Caco-2 (cell line): Measurements from ENCODE around the gene PIWIL1. TPM values are rescaled to one million over a fixed set of nuclear protein-coding genes. Genes with fewer than 3 reads are reported as not detected.
A peak's percentile ranks its signal among the peaks of the same experiment; 100 is the strongest.

ENCODE experiments used
- BruUV-seq: library from RNA; stranded (reverse); fragments of 400-500 nt; replicated peaks from 2 replicates; lab custom pipeline; 2021; lab: Mats Ljungman, UMichigan
- CTCF ChIA-PET: fragments of 300-600 bp; sonication (Branson Sonifier 250); formaldehyde crosslinking; loops from one replicate; lab custom pipeline; 2022; ENCODE audit warnings: antibody characterized with exemption; lab: Charles Lee
- POLR2A ChIA-PET: fragments of 300-600 bp; sonication (Branson Sonifier 250); formaldehyde crosslinking; loops from one replicate; lab custom pipeline; 2022; ENCODE audit warnings: antibody characterized with exemption; lab: Charles Lee
- DNase-seq, 2 experiments: peaks; one replicate each; pipeline versions ENCODE4 v3.0.0 to v3.0.0-alpha.2; 2020 to 2022
- H3K27me3 ChIP-seq: replicated peaks from 2 replicates; pipeline ENCODE4 v1.6.0; 2011; ENCODE audit warnings: low read length; ENCODE audit not compliant: control insufficient read depth, insufficient read depth
- H3K36me3 ChIP-seq: 2 replicates; pipeline ENCODE4 v1.5.1; 2011; ENCODE audit warnings: low read length; ENCODE audit not compliant: control insufficient read depth, insufficient read depth
- H3K4me1 ChIP-seq: fragments of 250-450 bp; sonication (Bioruptor Pico); 2 replicates; pipeline ENCODE4 v1.5.1; 2020; ENCODE audit warnings: mild to moderate bottlenecking
- H3K4me3 ChIP-seq: 2 replicates; pipeline ENCODE4 v1.5.1; 2011; ENCODE audit warnings: low read depth, mild to moderate bottlenecking, control low read depth, low read length
- H3K9me3 ChIP-seq: fragments of 250-450 bp; sonication (Bioruptor Pico); 2 replicates; pipeline ENCODE4 v1.5.1; 2020; ENCODE audit warnings: mild to moderate bottlenecking, moderate library complexity
- H3K27ac Mint-ChIP-seq: one replicate; pipeline ENCODE4 v1.8.0; 2022; ENCODE audit warnings: mixed read lengths; ENCODE audit not compliant: unreplicated experiment
- H3K27me3 Mint-ChIP-seq: one replicate; pipeline ENCODE4 v1.8.0; 2022; ENCODE audit warnings: mixed read lengths; ENCODE audit not compliant: insufficient read depth, unreplicated experiment
- H3K36me3 Mint-ChIP-seq: one replicate; pipeline ENCODE4 v1.8.0; 2022; ENCODE audit warnings: mild to moderate bottlenecking, mixed read lengths; ENCODE audit not compliant: insufficient read depth, unreplicated experiment
- H3K4me1 Mint-ChIP-seq: one replicate; pipeline ENCODE4 v1.8.0; 2022; ENCODE audit warnings: low read depth, mixed read lengths; ENCODE audit not compliant: unreplicated experiment
- H3K4me3 Mint-ChIP-seq: one replicate; pipeline ENCODE4 v1.8.0; 2022; ENCODE audit warnings: mild to moderate bottlenecking, moderate library complexity, mixed read lengths; ENCODE audit not compliant: unreplicated experiment
- H3K9me3 Mint-ChIP-seq: one replicate; pipeline ENCODE4 v1.8.0; 2022; ENCODE audit warnings: mixed read lengths; ENCODE audit not compliant: unreplicated experiment
- CTCF ChIP-seq, 2 experiments: fragments of 200-600 bp in 1 of 2; IDR thresholded peaks; 1 replicate in 1 of 2; 2 replicates in 1 of 2; pipeline versions ENCODE4 v1.5.1 to v1.8.0; 2011 to 2022; ENCODE audit warnings: antibody characterized with exemption in 1 of 2, control low read depth in 1 of 2, inconsistent platforms in 1 of 2, low read depth in 1 of 2, low read length in 1 of 2, mild to moderate bottlenecking in 1 of 2, moderate library complexity in 1 of 2; ENCODE audit not compliant: insufficient read depth in 1 of 2, severe bottlenecking in 1 of 2, unreplicated experiment in 1 of 2
- intact Hi-C: fragments of 100-400 bp; cut with micrococcal nuclease; formaldehyde crosslinking; loops from one replicate; pipeline ENCODE4 v1.10.0; 2022; ENCODE audit not compliant: unreplicated experiment
- total RNA-seq: library from RNA; stranded (reverse); gene quantifications from 2 replicates; pipeline ENCODE4 v1.2.3, GENCODE V29; 2022

Gene PIWIL1
- total RNA-seq, 1 experiment from 2014 or later = 5.1 TPM

DNA sequence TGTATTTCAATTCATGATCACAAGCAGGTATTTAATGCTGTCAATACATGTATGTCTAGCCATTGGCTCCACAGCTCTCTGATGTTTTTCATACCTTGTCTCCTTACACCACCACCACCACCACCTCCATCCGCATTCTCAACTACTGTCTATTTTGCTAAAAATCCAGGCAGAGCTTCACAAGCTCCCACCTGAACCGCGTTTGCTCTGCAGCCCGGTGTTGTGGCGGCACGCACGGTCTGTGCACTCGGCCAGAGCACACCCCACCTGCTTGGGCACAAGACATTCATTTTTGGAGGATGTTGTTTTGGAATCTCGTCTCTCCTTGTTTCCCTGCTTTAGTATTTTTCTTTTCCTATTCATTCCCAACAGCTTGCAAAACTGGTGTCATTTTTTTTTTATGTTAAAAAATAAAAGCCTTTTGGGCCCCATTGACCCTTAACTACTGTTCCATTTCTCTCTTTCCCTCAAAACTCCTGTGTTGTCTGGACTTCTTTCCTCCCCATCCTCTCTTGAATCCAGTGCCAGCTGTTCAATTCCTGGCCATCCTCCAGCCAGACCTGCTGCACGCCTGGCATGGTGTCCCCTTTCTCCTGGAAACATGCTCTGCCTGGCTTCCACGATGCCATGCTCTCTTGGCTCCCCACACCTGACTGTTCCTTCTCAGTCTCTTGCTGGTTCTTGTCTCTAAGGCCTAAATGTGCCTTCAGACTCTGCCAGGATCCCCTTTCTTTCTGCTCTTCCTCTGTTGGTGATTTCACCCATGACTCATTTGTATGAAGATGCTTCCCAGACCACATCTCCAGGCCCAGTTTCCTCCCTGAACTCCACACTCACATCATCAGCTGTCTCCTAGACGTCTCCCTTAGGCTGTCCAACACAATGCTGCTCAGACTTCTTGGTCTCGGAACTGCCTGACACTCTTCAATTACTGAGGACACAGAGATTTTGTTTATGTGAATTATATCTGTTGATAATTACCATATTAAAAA lies 37.9 kb downstream of the PIWIL1 start:
- TF ChIP-seq CTCF (IDR thresholded peaks at IDR 0.05; ENCODE audit: insufficient read depth in 1 of 2, low read depth in 1 of 2, low read length in 1 of 2, severe bottlenecking in 1 of 2, unreplicated experiment in 1 of 2) = no peak
- no peaks in the 10 kb centered on the region for H3K9me3 ChIP-seq
- no peaks in the 10 kb centered on the region for H3K36me3 Mint-ChIP-seq
- no peaks in the 10 kb centered on the region for H3K27me3 Mint-ChIP-seq
- intact Hi-C loops = no loop called here
- no TSS peak for BruUV-seq
- H3K4me1 ChIP-seq = no peaks in the 10 kb centered on the region; the same call in 1 of the 2 replicates
- no peaks in the 10 kb centered on the region for H3K9me3 Mint-ChIP-seq
- H3K4me1 Mint-ChIP-seq = no peaks in the 10 kb centered on the region
- no peak overlapping the region for H3K4me3 ChIP-seq
- DNase-seq = no peak
- POLR2A ChIA-PET = no interaction called here
- H3K27me3 ChIP-seq = no peaks in the 10 kb centered on the region
- H3K36me3 ChIP-seq = no peaks in the 10 kb centered on the region
- CTCF ChIA-PET = no interaction called here
- no peak overlapping the region for H3K4me3 Mint-ChIP-seq
- no peak overlapping the region for H3K27ac Mint-ChIP-seq

DNA sequence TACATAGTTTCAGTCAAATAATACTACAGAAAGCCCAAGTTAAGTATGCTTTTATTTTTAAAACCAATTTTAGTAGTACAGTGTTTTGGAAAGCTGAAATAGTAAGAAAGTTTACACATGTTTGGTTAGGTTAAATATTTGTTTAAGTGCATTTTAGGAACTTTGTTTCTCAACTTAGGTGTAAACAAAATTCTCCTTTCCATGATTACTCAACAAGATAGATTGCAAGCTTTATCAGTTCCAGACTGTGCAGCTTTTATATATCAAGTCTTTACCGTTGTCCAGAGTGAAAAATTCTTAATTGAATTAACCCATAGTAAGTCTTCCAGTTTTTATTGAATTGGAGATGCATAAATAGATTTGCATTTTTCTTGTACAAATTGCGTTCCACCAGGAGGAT lies 45.1 kb downstream of the PIWIL1 start:
- no peaks in the 10 kb centered on the region for H3K27me3 Mint-ChIP-seq
- no TSS peak for BruUV-seq
- intact Hi-C loops = no loop called here
- Histone ChIP-seq H3K4me1 (peaks cover 13% of the 10 kb centered on the region), H3K9me3 (no peaks in the 10 kb centered on the region), H3K27me3 (no peaks in the 10 kb centered on the region), H3K4me3 (no peak overlapping the region), H3K36me3 (no peaks in the 10 kb centered on the region)
- peak overlapping the region; percentile 30 for H3K27ac Mint-ChIP-seq
- H3K4me3 Mint-ChIP-seq = no peak overlapping the region
- H3K9me3 Mint-ChIP-seq = no peaks in the 10 kb centered on the region
- DNase-seq = no peak
- CTCF ChIA-PET = no interaction called here
- H3K36me3 Mint-ChIP-seq = no peaks in the 10 kb centered on the region
- POLR2A ChIA-PET = no interaction called here
- peaks cover 8% of the 10 kb centered on the region for H3K4me1 Mint-ChIP-seq
- TF ChIP-seq CTCF (IDR thresholded peaks at IDR 0.05; ENCODE audit: insufficient read depth in 1 of 2, low read depth in 1 of 2, low read length in 1 of 2, severe bottlenecking in 1 of 2, unreplicated experiment in 1 of 2) = no peak

GRCh38 chr12:130384234-130384633 lies 46.5 kb downstream of the PIWIL1 start:
- Mint-ChIP-seq H3K27ac (no peak overlapping the region), H3K4me1 (peaks cover 8% of the 10 kb centered on the region), H3K4me3 (no peak overlapping the region), H3K36me3 (no peaks in the 10 kb centered on the region), H3K9me3 (no peaks in the 10 kb centered on the region), H3K27me3 (no peaks in the 10 kb centered on the region)
- ChIA-PET POLR2A (no interaction called here), CTCF (no interaction called here)
- BruUV-seq = no TSS peak
- Histone ChIP-seq H3K27me3 (no peaks in the 10 kb centered on the region), H3K36me3 (no peaks in the 10 kb centered on the region), H3K4me1 (peaks cover 13% of the 10 kb centered on the region), H3K4me3 (no peak overlapping the region), H3K9me3 (no peaks in the 10 kb centered on the region)
- DNase-seq = no peak
- intact Hi-C loops = no loop called here
- no peak for TF ChIP-seq CTCF (IDR thresholded peaks at IDR 0.05; ENCODE audit: insufficient read depth in 1 of 2, low read depth in 1 of 2, low read length in 1 of 2, severe bottlenecking in 1 of 2, unreplicated experiment in 1 of 2)
